CD4-positive, alpha-beta T cell treated with Interleukin-6 for 4 hours (primary cell): ENCODE results near the gene RNF167.

Source experiments
- DNase-seq: peaks from one replicate; pipeline ENCODE4 v3.0.0-alpha.2; 2020; ENCODE audit warnings: mixed read lengths

The RNF167 gene

DNA sequence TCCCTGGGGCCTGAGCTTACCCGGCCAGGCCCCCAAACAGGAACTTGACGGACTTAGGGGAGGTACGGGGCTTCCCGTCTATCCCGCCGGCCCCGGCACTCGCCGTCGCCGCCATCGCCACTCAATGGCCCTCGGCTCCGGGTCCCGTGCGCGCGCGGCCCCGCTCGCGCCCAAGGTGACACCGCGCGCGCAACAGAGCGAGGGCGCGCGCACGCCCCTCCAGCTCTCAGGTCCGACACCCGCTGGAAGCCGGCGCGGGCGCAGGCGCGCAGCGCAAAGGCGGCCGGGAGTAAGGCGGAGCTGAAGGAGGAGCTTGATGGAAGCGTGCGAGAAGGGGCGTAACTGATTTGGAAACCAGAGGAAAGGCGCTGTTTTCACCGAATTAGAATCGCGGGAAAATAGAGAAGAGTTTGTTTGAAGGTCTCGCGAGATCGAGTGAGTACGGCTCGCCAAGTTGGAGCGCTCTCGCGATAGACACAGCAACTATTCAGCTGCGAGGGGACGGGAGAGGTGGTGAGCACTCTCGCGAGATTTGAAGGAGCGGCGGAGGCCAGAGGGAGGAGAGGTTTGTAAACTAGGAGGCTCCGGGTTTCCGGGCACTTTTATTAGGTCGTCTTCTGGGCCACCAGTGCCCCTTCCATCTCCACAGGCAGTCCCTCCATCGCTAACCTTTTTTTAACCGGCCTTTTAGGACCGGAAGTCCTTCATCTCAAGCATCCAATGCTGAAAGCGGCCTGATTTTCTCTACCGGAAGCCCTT lies at the start of gene RNF167, which contains the start of gene SLC25A11:
Gene RNF167 (plus strand): TSS at position 473 of the 759 bp plus-strand sequence. CDS start 642 bp downstream, outside the sequence.
Gene SLC25A11 (minus strand): TSS at position 251 of the 759 bp plus-strand sequence. CDS start 136 bp downstream, at position 115.
- peak; percentile 95 for DNase-seq

DNA sequence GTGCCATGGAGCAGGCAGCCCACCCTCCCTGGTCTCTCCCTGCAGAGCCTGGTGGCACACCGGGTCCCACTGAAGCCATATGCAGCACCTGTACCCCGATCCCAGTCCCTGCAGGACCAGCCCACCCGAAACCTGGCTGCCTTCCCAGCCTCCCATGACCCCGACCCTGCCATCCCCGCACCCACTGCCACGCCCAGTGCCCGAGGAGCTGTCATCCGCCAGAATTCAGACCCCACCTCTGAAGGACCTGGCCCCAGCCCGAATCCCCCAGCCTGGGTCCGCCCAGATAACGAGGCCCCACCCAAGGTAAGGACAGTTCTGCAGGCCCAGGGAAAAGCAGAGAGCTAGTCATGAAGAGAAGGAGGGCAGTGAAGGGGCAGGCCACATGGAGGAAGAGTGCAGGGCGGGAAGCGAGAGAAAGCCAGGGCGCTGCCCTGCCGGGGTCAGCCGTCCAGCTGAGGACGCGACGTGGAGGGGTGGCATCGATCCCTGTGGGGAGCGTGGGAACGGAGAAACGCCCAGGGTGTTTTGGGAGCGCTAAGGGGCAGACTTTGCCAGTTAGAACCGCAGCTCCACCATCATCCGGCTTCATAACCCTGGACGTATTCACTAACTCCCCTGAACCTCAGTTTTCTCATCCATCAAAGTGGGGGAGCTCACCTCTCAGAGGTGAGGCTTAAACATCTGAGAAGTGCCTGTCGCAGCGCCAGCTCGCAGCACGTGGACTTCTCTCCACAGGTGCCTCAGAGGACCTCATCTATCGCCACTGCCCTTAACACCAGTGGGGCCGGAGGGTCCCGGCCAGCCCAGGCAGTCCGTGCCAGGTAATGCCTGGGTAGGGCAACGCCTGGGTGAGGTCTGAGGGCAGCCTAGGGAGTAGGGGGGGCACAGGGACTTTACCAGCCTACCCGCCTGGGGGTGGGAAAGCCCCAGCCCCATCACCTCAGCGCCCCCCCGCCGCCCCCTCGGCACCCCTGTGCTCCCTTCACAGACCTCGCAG lies 48.4 kb upstream of the RNF167 start:
- DNase-seq: no peak

DNA sequence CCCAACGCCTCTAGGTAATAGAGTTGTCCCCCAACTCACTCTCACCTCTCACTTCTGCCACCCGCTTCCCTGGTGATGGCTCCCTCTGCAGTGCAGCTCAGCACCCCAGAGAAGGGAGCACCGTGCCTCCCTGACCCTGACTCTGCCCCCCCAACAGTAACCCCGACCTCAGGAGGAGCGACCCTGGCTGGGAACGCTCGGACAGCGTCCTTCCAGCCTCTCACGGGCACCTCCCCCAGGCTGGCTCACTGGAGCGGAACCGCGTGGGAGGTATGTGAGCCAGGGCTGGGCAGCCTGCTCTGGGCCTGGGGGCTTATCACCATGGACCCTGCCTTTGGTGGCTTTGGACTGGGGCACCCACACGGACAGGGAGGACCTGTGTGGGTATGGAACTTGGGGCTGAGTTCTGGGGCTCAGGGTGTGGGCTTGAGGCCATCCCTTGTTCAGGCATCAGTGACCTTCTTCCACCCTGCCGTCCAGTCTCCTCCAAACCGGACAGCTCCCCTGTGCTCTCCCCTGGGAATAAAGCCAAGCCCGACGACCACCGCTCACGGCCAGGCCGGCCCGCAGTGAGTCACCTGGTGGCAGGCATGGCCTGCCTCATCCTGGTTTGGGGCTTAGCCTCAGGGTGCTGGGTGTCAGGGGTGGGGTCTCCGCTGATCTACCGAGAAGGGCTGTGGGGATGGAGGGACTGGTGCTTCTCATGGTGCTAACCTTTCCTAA lies 47.4 kb upstream of the RNF167 start:
- DNase-seq: no peak

DNA sequence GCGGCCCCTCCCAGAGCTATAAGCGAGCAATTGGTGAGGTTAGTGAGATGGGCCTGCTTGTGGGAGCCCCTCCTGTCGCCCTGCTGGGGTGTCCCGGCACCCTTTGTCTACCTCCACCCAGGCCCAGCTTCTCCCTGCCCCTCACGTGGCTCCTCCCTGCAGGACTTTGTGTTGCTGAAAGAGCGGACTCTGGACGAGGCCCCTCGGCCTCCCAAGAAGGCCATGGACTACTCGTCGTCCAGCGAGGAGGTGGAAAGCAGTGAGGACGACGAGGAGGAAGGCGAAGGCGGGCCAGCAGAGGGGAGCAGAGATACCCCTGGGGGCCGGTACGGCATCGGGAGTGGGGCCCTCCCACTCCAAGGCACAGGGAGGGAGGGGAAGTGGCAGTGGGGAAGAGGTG lies 46.8 kb upstream of the RNF167 start:
- DNase-seq: no peak

DNA sequence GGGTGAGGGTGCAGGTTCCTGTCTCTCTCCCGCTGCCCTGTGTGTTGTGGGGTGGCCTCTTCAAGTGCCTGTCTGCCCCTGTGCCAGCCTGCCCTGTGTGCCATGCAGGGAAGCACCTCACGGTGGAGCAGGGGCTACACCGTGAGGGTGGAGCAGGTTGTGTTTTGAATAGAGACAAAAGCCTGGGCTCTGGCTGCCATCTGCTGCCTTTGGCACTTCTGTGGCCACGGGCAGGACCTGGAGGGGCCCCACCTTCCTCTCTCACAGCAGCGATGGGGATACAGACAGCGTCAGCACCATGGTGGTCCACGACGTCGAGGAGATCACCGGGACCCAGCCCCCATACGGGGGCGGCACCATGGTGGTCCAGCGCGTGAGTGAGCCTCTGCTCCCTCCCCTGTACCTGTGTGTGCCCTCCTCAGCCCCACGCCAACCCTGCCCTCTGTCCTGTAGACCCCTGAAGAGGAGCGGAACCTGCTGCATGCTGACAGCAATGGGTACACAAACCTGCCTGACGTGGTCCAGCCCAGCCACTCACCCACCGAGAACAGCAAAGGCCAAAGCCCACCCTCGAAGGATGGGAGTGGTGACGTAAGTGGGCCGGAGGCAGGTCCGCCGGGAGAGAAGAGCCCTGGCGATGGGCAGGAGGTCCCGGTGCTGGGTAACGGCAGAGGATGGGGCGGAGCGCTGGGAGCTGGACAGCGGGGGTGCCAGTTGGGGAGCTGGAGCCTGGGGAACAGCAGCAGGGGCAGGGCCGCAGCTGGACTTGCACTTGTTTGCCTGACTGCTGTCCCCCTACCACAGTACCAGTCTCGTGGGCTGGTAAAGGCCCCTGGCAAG lies 46.1 kb upstream of the RNF167 start:
- no peak for DNase-seq

DNA sequence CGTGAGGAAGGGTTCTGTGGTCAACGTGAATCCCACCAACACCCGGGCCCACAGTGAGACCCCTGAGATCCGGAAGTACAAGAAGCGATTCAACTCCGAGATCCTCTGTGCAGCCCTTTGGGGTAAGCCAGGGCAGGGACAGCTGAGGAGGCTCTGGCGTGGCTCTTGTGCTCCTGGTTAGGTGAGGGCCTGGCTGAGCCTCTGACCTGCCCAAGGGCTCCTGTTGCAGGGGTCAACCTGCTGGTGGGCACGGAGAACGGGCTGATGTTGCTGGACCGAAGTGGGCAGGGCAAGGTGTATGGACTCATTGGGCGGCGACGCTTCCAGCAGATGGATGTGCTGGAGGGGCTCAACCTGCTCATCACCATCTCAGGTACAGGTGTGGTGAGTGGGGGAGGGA lies 44.9 kb upstream of the RNF167 start:
- no peak for DNase-seq

DNA sequence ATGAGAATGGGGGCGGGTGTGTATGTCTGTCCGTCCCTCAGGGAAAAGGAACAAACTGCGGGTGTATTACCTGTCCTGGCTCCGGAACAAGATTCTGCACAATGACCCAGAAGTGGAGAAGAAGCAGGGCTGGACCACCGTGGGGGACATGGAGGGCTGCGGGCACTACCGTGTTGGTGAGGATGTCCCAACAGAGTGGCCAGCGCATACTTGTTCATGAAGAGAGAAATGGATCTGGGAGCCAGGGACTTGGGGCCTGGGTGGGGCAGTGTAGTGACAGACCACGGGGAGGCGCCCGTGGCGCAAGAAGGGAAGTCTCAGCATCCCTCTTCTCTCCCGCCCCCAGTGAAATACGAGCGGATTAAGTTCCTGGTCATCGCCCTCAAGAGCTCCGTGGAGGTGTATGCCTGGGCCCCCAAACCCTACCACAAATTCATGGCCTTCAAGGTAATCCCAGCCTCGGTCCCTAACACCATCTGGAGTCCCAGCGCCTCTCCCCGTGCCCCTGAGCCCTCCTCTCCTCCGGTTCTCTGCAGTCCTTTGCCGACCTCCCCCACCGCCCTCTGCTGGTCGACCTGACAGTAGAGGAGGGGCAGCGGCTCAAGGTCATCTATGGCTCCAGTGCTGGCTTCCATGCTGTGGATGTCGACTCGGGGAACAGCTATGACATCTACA lies 44.3 kb upstream of the RNF167 start:
- no peak for DNase-seq

DNA sequence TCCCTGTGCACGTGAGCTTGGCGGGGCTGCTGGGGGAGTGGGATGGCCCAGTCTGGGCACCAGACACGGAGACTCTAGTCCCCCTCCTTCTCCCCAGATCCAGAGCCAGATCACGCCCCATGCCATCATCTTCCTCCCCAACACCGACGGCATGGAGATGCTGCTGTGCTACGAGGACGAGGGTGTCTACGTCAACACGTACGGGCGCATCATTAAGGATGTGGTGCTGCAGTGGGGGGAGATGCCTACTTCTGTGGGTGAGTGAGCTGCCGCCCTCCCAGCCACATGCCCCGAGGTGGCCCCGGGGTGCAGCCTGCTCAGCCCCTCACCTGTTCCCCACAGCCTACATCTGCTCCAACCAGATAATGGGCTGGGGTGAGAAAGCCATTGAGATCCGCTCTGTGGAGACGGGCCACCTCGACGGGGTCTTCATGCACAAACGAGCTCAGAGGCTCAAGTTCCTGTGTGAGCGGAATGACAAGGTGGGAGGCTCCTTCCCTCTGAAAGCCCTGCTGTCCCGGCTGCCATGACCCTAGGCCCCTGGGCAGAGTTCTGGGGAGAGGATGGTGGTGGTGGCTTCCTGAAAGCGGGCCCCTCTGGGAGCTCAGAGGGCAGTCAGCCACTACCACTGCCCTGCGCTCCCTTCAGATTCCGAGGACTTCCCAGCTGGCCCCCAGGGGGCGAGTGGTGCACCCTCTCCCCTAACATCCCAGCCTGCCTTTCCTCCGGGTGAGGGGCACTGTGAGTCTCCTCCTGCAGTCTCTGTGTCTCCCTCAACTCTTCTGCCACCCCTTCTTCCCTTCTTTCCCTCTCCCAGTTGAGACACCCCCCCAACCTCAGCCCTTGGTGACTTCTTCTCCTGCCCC lies 43.5 kb upstream of the RNF167 start:
- DNase-seq: no peak

DNA sequence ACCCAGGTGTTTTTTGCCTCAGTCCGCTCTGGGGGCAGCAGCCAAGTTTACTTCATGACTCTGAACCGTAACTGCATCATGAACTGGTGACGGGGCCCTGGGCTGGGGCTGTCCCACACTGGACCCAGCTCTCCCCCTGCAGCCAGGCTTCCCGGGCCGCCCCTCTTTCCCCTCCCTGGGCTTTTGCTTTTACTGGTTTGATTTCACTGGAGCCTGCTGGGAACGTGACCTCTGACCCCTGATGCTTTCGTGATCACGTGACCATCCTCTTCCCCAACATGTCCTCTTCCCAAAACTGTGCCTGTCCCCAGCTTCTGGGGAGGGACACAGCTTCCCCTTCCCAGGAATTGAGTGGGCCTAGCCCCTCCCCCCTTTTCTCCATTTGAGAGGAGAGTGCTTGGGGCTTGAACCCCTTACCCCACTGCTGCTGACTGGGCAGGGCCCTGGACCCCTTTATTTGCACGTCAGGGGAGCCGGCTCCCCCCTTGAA lies 42.8 kb upstream of the RNF167 start:
- DNase-seq: no peak

DNA sequence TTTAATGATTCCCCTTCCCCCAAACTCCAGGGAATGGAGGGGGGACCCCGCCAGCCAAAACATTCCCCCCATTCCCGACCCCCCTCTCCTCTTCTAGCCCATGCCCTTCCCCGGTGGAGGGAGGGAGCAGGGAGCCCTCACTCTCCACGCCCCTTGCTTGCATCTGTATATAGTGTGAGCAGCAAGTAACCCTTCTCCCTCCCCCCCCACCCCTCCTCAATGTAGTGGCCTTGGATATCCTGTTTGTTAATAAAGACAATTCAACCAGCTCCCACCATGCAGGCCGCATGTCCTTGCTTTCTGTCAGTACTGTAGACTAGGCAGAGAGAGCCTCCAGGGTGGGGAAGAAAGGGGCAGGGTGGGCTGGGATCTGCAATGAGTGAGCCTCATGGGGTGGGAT lies 42.3 kb upstream of the RNF167 start:
- DNase-seq: no peak

DNA sequence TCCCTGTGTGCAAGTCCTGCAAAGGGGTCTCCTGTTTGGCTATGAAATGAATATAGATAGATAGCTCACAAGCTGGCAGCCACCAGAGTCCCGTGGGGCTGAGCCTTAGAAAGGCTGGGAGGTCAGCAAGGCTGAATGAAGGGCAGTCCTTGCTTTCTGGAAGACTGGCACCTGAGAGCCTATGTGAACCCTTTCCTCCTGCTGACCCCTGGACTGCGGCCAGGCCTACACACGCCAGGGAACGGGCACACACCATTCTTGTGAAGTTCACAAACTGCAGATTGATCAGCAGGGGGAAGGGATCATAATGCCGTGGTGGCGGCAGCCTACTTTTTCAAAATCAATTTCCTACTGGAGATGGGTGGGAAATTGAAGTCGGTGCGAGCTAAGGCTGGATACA lies 41.7 kb upstream of the RNF167 start:
- no peak for DNase-seq

DNA sequence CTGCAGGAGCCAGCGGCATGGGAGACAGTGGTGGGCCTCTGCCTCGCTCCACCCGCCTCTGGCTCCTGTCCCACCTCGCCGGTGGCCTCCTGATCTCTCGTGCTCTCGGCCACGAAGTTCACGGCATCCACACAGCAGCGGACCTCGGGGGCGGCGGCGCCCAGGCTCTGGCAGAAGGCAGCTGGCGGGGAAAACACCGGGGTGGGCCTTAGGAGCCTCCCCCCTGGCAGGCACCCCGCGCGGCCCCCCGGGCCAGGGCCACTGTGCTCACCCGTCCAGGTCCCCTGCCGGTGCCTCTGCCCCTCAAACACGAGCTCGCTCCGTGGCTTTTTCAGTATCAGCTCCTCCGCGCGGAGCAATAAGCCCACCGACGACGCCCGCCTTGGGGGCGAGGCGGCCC lies 41.1 kb upstream of the RNF167 start:
- no peak for DNase-seq

DNA sequence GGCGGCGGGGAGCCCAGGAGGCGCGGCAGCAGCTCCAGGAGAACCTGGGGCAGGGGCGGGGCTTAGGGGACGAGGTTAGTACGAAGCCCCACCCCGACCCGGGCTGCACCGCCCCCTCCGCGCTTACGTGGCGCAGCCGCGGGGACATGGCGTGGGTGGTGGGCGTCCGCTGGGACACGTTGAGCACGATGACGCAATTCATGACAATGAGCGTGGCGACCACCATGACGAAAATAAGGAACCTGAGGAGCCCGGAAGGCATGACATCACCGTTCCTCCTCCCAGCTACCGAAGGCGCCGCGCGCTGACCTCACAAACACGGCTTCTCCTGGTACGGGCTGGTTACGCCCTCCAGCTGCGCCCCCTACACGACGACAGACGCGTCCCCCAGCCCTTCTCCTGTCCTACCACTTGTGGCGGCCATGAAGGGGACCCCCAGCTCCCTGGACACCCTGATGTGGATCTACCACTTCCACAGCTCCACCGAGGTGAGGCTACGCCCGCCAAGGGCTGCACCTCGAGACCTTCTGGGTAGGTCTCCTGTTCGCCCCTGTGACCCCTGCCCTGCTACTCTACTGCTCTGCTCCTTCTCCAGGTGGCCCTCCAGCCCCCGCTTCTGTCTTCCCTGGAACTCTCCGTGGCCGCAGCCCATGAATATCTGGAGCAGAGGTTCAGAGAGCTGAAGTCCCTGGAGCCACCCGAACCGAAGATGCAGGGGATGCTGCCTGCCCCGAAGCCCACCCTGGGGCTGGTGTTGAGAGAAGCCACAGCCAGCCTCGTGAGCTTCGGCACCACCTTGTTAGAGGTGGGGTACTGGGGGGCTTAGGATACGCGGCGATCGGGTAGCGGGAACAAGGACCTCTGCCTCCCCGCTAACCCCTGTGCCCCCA lies 40.5 kb upstream of the RNF167 start, which contains the start of gene C17orf107:
Gene C17orf107 (plus strand): TSS at position 196 of the 890 bp plus-strand sequence. CDS start 227 bp downstream, at position 423.
- DNase-seq: peak; percentile 92

DNA sequence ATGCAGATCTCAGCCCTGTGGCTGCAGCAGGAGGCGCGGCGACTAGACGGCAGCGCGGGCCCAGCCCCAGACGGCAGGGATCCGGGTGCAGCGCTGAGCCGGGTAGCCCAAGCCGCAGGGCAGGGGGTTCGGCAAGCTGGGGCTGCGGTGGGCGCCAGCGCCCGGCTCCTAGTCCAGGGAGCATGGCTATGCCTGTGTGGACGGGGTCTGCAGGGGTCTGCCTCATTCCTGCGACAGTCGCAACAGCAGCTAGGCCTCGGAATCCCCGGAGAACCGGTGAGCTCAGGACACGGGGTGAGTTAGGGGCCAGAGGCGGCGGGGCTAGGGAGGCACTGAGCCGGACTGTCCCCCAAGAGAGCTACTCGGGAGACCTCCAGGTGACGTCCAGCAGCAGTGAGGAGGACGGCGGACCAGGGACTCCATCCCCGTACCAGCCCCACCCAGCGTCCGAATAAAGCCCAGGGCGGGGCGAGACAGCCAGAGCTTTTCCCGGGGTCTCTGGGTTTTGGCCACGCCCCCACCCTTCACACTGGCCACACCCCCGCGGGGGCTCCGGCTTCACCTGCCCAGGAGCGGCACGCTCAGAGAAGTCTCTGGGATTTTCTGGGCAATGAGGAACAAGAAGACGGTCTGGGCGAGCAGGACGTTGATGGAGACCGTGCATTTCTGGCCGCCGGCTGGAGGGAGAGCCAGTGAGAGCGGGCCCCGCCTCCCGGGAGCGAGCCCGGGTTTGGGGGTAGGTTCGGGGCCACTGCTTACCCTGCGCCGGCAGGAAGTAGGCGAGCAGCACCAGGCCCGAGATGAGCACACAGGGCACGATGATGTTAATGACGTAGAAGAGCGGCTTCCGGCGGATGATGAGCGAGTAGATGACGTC lies 39.6 kb upstream of the RNF167 start:
- peak; percentile 63 for DNase-seq

DNA sequence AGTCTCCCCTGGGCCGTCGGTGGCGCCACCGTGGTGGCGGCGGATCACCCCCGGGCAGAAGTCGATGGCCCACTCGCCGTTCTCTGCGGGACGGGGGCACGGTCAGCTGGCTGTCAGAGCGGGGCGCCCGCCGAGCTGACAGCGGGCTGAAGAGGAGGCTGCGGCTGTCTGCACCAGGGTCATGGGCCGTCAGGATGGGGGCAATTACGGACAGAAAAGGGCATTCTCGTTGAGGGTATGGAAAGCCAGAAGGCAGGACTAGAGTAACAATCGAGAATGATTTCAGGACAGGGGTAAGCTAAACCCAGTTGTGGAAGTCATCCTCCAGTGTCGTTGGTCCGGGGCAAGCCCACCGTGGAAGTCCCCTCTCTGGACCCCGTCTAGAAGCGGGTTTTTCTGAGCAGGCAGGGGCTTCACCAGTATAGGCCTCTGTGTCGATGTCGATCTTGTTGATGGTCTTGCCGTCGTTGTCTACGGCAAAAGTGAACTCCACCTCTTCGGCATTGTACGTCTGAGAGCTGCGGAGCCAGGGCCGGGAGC lies 38.9 kb upstream of the RNF167 start:
- no peak for DNase-seq

DNA sequence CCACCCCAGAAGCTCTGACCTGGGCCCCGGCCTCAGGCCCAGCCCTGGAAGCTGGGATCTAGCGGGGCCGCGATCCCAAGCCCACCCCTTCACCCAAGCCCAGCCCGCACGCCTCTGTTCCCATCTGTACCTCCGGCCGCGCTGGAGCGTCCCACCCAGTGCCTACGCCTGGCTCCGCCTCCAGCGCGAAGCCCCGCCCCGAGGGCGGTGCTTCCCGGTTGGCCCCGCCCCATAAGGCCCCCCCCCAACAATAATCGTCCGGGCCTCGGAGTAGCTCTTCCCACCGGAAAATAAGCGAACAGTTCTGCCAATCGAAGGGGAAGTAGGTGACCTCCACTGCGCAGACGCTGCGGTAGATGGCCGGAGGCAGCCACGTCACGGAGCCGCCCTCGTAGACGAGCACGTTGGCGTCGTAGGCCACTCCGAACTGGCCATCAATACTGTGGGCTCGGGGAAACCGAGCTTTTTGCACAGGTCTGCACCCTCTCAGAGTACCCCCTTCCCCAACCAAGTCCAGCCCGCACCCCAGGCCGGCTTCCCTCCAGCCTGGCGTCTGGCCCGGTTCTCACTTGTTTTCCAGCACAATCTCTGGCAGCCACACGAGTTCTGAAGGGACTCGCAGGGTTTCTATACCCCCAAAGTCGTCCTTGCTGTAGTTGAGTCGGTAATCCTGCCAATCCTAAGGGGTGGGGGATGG lies 38.3 kb upstream of the RNF167 start:
- no peak for DNase-seq

DNA sequence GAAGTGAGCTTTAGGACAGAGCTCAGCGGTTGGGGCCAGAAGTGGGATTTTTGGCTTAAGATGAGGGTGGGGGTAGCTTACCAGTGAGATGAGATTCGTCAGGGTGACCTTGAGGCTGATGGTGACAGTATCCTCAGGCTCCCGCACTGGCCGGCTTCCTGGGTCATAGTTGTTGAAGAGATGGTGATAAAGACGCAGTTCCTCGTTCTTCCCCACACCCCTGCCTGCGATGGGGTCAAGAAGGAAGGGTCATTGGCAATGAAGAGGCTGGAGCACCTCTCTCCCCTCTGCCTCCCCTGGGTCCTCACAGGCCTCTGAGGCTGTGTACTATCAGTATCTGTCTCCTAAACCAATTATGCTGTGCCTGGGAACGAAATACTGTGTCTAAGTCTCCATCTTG lies 37.5 kb upstream of the RNF167 start:
- no peak for DNase-seq
